HepG2 (cell line): ENCODE data around the gene ATP1A2. TPM values are rescaled to one million over a fixed set of nuclear protein-coding genes. Genes with fewer than 3 reads are reported as not detected.
A peak's percentile ranks its signal among the peaks of the same experiment; 100 is the strongest.

Source experiments
- GATAD2A ChIP-seq: IDR thresholded peaks from 2 replicates; pipeline ENCODE4 v1.6.1; 2016
- KLF13 ChIP-seq: sonication (generic); formaldehyde crosslinking; IDR thresholded peaks from 2 replicates; pipeline ENCODE4 v1.4.0; 2020; ENCODE audit warnings: mild to moderate bottlenecking, missing genetic modification reagents
- NRL ChIP-seq: sonication (generic); formaldehyde crosslinking; IDR thresholded peaks from 2 replicates; pipeline ENCODE4 v1.5.0; 2020; ENCODE audit warnings: missing genetic modification reagents, mild to moderate bottlenecking, moderate library complexity, borderline replicate concordance
- SCMH1 ChIP-seq: sonication (generic); formaldehyde crosslinking; IDR thresholded peaks from 2 replicates; pipeline ENCODE4 v1.9.0; 2021; ENCODE audit warnings: missing genetic modification reagents, mild to moderate bottlenecking, borderline replicate concordance
- SMAD1 ChIP-seq: sonication (generic); formaldehyde crosslinking; IDR thresholded peaks from 2 replicates; pipeline ENCODE4 v1.4.0; 2020; ENCODE audit warnings: missing genetic modification reagents, low read depth, mild to moderate bottlenecking, borderline replicate concordance
- ZNF619 ChIP-seq: sonication (generic); formaldehyde crosslinking; IDR thresholded peaks from 2 replicates; pipeline ENCODE4 v1.4.0; 2020; ENCODE audit warnings: mild to moderate bottlenecking, missing genetic modification reagents
- ZNF777 ChIP-seq: sonication (generic); formaldehyde crosslinking; IDR thresholded peaks from 2 replicates; pipeline ENCODE4 v1.4.0; 2020; ENCODE audit warnings: missing genetic modification reagents
- ZNF83 ChIP-seq: sonication (generic); formaldehyde crosslinking; IDR thresholded peaks from 2 replicates; pipeline ENCODE4 v1.4.0; 2020; ENCODE audit warnings: missing genetic modification reagents, mild to moderate bottlenecking, borderline replicate concordance
- ZSCAN25 ChIP-seq: sonication (generic); formaldehyde crosslinking; IDR thresholded peaks from 2 replicates; pipeline ENCODE4 v1.8.0; 2022; ENCODE audit warnings: mild to moderate bottlenecking, missing genetic modification reagents
- polyA plus RNA-seq, 8 experiments: library from polyadenylated mRNA; depleted of rRNA in 3 of 8; stranded (reverse) in 7 of 8; unstranded in 1 of 8; fragments of >200 nt; fragmentation: Illumina TruSeq in 4 of 8; extraction: Trizol in 4 of 8; gene quantifications; 2 replicates each; pipeline versions ENCODE4 v1.2.1 to v1.2.3, GENCODE V29; 2011 to 2016; ENCODE audit warnings: low read depth in 4 of 8, missing spikeins in 1 of 8, mixed read lengths in 1 of 8; ENCODE audit not compliant: insufficient read depth in 1 of 8
- total RNA-seq, 5 experiments: library from RNA; depleted of rRNA; stranded (reverse); fragments of >200 nt; fragmentation: Illumina TruSeq; extraction: Trizol; gene quantifications; 2 replicates each; pipeline ENCODE4 v1.2.3, GENCODE V29; 2016; ENCODE audit warnings: low read depth in 1 of 5
- TF ChIP-seq, protein P1 (sequence below): IDR thresholded peaks from 2 replicates; pipeline ENCODE4 v1.6.1; 2016; ENCODE audit warnings: missing compliant biosample characterization, missing genetic modification reagents, borderline replicate concordance
- TF ChIP-seq, protein P2 (sequence below): sonication (generic); formaldehyde crosslinking; IDR thresholded peaks from 2 replicates; pipeline ENCODE4 v1.5.0; 2020; ENCODE audit warnings: missing genetic modification reagents
- TF ChIP-seq, protein P3 (sequence below): sonication (generic); formaldehyde crosslinking; IDR thresholded peaks from 2 replicates; pipeline ENCODE4 v1.4.0; 2020; ENCODE audit warnings: missing genetic modification reagents
- TF ChIP-seq, protein P4 (sequence below): sonication (generic); formaldehyde crosslinking; IDR thresholded peaks from 2 replicates; pipeline ENCODE4 v1.4.0; 2020; ENCODE audit warnings: missing genetic modification reagents, borderline replicate concordance
- TF ChIP-seq, protein P5 (sequence below): sonication (generic); formaldehyde crosslinking; IDR thresholded peaks from 2 replicates; pipeline ENCODE4 v1.4.0; 2020; ENCODE audit warnings: mild to moderate bottlenecking, low read depth, missing genetic modification reagents
- TF ChIP-seq, protein P6 (sequence below): sonication (generic); formaldehyde crosslinking; IDR thresholded peaks from 2 replicates; pipeline ENCODE4 v1.5.0; 2020; ENCODE audit warnings: missing genetic modification reagents

The ATP1A2 gene
- total and polyA plus RNA-seq, 2 of the 13 experiments (the other 11 are each of a cell fraction or from before 2014, with no cell fraction given): 0.16 TPM; not detected in 1

DNA sequence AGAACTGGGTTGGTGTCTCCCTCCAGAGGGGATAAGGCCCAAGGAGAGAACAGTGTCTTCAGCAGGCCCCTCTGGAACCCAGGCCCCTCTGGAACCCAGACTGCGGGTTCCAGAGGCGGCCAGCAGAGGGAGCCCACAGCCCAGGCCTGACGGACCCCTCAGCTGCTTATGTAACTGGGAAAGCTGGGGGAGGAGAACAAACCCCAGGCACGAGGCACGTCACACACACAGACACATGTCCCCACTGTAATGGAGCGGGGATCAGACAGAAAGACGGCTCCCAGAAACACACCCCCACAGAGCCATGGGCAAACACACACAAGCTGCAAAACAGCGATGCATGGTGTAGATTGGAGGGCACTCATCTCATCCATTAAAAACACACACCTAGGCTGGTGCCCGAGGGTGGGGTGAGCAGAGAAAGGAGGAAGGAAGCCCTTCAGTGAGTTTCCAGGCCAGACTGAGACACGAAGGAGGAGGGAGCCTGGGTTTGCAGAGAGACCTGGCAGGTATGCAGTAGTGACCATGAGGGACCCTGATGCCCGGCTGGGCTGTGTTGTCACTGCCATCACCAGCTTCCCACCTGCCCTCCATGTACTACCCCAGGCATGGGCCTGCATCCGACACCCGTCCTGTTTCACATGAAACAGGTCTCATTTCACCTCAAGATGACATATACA is 14.4 kb upstream of the ATP1A2 start (continued):
- TF ChIP-seq, protein P1, sequence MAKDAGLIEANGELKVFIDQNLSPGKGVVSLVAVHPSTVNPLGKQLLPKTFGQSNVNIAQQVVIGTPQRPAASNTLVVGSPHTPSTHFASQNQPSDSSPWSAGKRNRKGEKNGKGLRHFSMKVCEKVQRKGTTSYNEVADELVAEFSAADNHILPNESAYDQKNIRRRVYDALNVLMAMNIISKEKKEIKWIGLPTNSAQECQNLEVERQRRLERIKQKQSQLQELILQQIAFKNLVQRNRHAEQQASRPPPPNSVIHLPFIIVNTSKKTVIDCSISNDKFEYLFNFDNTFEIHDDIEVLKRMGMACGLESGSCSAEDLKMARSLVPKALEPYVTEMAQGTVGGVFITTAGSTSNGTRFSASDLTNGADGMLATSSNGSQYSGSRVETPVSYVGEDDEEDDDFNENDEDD (CRISPR knock-in tag): peak; percentile 56; the same call in 1 of the 2 replicates
- TF ChIP-seq, protein P2, sequence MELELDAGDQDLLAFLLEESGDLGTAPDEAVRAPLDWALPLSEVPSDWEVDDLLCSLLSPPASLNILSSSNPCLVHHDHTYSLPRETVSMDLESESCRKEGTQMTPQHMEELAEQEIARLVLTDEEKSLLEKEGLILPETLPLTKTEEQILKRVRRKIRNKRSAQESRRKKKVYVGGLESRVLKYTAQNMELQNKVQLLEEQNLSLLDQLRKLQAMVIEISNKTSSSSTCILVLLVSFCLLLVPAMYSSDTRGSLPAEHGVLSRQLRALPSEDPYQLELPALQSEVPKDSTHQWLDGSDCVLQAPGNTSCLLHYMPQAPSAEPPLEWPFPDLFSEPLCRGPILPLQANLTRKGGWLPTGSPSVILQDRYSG (CRISPR knock-in tag): 0 out of 2 replicates have a peak, but pooled peaks have one; percentile 42
- TF ChIP-seq, protein P3, sequence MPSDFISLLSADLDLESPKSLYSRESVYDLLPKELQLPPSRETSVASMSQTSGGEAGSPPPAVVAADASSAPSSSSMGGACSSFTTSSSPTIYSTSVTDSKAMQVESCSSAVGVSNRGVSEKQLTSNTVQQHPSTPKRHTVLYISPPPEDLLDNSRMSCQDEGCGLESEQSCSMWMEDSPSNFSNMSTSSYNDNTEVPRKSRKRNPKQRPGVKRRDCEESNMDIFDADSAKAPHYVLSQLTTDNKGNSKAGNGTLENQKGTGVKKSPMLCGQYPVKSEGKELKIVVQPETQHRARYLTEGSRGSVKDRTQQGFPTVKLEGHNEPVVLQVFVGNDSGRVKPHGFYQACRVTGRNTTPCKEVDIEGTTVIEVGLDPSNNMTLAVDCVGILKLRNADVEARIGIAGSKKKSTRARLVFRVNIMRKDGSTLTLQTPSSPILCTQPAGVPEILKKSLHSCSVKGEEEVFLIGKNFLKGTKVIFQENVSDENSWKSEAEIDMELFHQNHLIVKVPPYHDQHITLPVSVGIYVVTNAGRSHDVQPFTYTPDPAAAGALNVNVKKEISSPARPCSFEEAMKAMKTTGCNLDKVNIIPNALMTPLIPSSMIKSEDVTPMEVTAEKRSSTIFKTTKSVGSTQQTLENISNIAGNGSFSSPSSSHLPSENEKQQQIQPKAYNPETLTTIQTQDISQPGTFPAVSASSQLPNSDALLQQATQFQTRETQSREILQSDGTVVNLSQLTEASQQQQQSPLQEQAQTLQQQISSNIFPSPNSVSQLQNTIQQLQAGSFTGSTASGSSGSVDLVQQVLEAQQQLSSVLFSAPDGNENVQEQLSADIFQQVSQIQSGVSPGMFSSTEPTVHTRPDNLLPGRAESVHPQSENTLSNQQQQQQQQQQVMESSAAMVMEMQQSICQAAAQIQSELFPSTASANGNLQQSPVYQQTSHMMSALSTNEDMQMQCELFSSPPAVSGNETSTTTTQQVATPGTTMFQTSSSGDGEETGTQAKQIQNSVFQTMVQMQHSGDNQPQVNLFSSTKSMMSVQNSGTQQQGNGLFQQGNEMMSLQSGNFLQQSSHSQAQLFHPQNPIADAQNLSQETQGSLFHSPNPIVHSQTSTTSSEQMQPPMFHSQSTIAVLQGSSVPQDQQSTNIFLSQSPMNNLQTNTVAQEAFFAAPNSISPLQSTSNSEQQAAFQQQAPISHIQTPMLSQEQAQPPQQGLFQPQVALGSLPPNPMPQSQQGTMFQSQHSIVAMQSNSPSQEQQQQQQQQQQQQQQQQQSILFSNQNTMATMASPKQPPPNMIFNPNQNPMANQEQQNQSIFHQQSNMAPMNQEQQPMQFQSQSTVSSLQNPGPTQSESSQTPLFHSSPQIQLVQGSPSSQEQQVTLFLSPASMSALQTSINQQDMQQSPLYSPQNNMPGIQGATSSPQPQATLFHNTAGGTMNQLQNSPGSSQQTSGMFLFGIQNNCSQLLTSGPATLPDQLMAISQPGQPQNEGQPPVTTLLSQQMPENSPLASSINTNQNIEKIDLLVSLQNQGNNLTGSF (CRISPR knock-in tag): no peak
- TF ChIP-seq ZNF83 (CRISPR knock-in tag) (0 out of 2 replicates have a peak, but pooled peaks have one; percentile 46), ZNF777 (no peak), GATAD2A (CRISPR knock-in tag) (peak; percentile 64), ZSCAN25 (CRISPR knock-in tag) (0 out of 2 replicates have a peak, but pooled peaks have one; percentile 47), KLF13 (CRISPR knock-in tag) (no peak), SMAD1 (CRISPR knock-in tag) (no peak), ZNF619 (CRISPR knock-in tag) (no peak), NRL (CRISPR knock-in tag) (peak; percentile 55; the same call in 1 of the 2 replicates), SCMH1 (CRISPR knock-in tag) (no peak)
- TF ChIP-seq, protein P4, sequence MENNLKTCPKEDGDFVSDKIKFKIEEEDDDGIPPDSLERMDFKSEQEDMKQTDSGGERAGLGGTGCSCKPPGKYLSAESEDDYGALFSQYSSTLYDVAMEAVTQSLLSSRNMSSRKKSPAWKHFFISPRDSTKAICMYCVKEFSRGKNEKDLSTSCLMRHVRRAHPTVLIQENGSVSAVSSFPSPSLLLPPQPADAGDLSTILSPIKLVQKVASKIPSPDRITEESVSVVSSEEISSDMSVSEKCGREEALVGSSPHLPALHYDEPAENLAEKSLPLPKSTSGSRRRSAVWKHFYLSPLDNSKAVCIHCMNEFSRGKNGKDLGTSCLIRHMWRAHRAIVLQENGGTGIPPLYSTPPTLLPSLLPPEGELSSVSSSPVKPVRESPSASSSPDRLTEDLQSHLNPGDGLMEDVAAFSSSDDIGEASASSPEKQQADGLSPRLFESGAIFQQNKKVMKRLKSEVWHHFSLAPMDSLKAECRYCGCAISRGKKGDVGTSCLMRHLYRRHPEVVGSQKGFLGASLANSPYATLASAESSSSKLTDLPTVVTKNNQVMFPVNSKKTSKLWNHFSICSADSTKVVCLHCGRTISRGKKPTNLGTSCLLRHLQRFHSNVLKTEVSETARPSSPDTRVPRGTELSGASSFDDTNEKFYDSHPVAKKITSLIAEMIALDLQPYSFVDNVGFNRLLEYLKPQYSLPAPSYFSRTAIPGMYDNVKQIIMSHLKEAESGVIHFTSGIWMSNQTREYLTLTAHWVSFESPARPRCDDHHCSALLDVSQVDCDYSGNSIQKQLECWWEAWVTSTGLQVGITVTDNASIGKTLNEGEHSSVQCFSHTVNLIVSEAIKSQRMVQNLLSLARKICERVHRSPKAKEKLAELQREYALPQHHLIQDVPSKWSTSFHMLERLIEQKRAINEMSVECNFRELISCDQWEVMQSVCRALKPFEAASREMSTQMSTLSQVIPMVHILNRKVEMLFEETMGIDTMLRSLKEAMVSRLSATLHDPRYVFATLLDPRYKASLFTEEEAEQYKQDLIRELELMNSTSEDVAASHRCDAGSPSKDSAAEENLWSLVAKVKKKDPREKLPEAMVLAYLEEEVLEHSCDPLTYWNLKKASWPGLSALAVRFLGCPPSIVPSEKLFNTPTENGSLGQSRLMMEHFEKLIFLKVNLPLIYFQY (CRISPR knock-in tag): peak; percentile 59
- TF ChIP-seq, protein P5, sequence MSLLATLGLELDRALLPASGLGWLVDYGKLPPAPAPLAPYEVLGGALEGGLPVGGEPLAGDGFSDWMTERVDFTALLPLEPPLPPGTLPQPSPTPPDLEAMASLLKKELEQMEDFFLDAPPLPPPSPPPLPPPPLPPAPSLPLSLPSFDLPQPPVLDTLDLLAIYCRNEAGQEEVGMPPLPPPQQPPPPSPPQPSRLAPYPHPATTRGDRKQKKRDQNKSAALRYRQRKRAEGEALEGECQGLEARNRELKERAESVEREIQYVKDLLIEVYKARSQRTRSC: no peak
- TF ChIP-seq, protein P6, sequence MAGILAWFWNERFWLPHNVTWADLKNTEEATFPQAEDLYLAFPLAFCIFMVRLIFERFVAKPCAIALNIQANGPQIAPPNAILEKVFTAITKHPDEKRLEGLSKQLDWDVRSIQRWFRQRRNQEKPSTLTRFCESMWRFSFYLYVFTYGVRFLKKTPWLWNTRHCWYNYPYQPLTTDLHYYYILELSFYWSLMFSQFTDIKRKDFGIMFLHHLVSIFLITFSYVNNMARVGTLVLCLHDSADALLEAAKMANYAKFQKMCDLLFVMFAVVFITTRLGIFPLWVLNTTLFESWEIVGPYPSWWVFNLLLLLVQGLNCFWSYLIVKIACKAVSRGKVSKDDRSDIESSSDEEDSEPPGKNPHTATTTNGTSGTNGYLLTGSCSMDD (CRISPR knock-in tag): no peak
